ENCODE data around the gene IRX4. TPM values are rescaled to one million over a fixed set of nuclear protein-coding genes. Genes with fewer than 3 reads are reported as not detected.

Gene IRX4
- total RNA-seq, 4 donors from 2014 or later, result not detected

GRCh38 chr5:1836176-1836890 is 46.4 kb downstream of the IRX4 start:
- H3K4me1 ChIP-seq, result no peaks in the 10 kb centered on the region
- peaks cover 0 to 31% of the 10 kb centered on the region in 2 donors for H3K27me3 ChIP-seq
- no peak for DNase-seq (ENCODE audit: low spot score in 2 of 2)
- no peak for TF ChIP-seq CTCF (IDR thresholded peaks at IDR 0.05)
- no peak for TF ChIP-seq EP300 (IDR thresholded peaks at IDR 0.05)
- TF ChIP-seq POLR2A (IDR thresholded peaks at IDR 0.05), result no peak
- no peak overlapping the region for H3K27ac ChIP-seq
- no peak overlapping the region for H3K4me3 ChIP-seq
- no peaks in the 10 kb centered on the region for H3K36me3 ChIP-seq
- H3K9me3 ChIP-seq, result no peaks in the 10 kb centered on the region
- WGBS, 2 donors, result 53 to 54% methylated on average over 23 of the region's 23 CpGs

GRCh38 chr5:1835431-1835830 is 47.3 kb downstream of the IRX4 start:
- Histone ChIP-seq H3K4me3 (no peak overlapping the region), H3K27me3 (peaks cover 0 to 31% of the 10 kb centered on the region in 2 donors), H3K9me3 (no peaks in the 10 kb centered on the region), H3K27ac (no peak overlapping the region), H3K36me3 (peaks cover 0 to 6% (median 0%) of the 10 kb centered on the region in 3 donors), H3K4me1 (no peaks in the 10 kb centered on the region)
- DNase-seq (ENCODE audit: low spot score in 2 of 2), result no peak
- WGBS, 2 donors, result 75 to 84% methylated on average over 13 of the region's 13 CpGs
- TF ChIP-seq POLR2A (IDR thresholded peaks at IDR 0.05), result no peak
- no peak for TF ChIP-seq CTCF (IDR thresholded peaks at IDR 0.05)
- TF ChIP-seq EP300 (IDR thresholded peaks at IDR 0.05), result no peak

- peaks cover 0 to 27% of the 10 kb centered on the region in 2 donors for H3K27me3 ChIP-seq
Measured at GRCh38 chr5:1834721-1835429, 47.9 kb downstream of the IRX4 start.

GRCh38 chr5:1834022-1834551 is 48.6 kb downstream of the IRX4 start:
- WGBS, 2 donors, result 68 to 71% methylated on average over 19 to 22 of the region's 22 CpGs
- H3K27ac ChIP-seq, result no peak overlapping the region
- DNase-seq (ENCODE audit: low spot score in 2 of 2), result no peak
- no peaks in the 10 kb centered on the region for H3K4me1 ChIP-seq
- H3K36me3 ChIP-seq, result peaks cover 0 to 16% (median 0%) of the 10 kb centered on the region in 3 donors
- no peaks in the 10 kb centered on the region for H3K9me3 ChIP-seq
- no peak overlapping the region for H3K4me3 ChIP-seq
- H3K27me3 ChIP-seq, result peaks cover 0 to 22% of the 10 kb centered on the region in 2 donors
- no peak for TF ChIP-seq EP300 (IDR thresholded peaks at IDR 0.05)
- no peak for TF ChIP-seq POLR2A (IDR thresholded peaks at IDR 0.05)
- no peak for TF ChIP-seq CTCF (IDR thresholded peaks at IDR 0.05)

More at GRCh38 chr5:1834721-1835429, 47.9 kb downstream of the IRX4 start:
- DNase-seq (ENCODE audit: low spot score in 2 of 2), result no peak
- H3K36me3 ChIP-seq, result peaks cover 0 to 8% (median 0%) of the 10 kb centered on the region in 3 donors
- TF ChIP-seq CTCF (IDR thresholded peaks at IDR 0.05), result no peak
- no peak for TF ChIP-seq POLR2A (IDR thresholded peaks at IDR 0.05)
- TF ChIP-seq EP300 (IDR thresholded peaks at IDR 0.05), result no peak
- no peaks in the 10 kb centered on the region for H3K9me3 ChIP-seq
- H3K4me3 ChIP-seq, result no peak overlapping the region
- no peak overlapping the region for H3K27ac ChIP-seq
- WGBS, 2 donors, result 48 to 55% methylated on average over 21 of the region's 21 CpGs
- no peaks in the 10 kb centered on the region for H3K4me1 ChIP-seq

Data from tibial nerve (tissue), 4 donors.